ENCODE data around the gene CDC42EP1. TPM values are rescaled to one million over a fixed set of nuclear protein-coding genes. Genes with fewer than 3 reads are reported as not detected.

Gene CDC42EP1
- polyA plus RNA-seq, 1 donor from 2014 or later: 0.24 TPM

- Histone ChIP-seq H3F3A (ENCODE audit: insufficient read depth, low read length, poor library complexity, severe bottlenecking) (no peaks in the 10 kb centered on the region), H2AFZ (ENCODE audit: low read depth, low read length) (no peak overlapping the region), H4K20me1 (ENCODE audit: insufficient read depth) (no peaks in the 10 kb centered on the region), H3K9me3 (ENCODE audit: low read length) (no peaks in the 10 kb centered on the region), H3K4me2 (ENCODE audit: low read length) (no peak overlapping the region), H3K9ac (ENCODE audit: low read length) (no peak overlapping the region), H3K9me2 (ENCODE audit: insufficient read depth, low read length) (no peaks in the 10 kb centered on the region), H3K27me3 (ENCODE audit: insufficient read depth, low read depth, low read length) (peaks cover 17% of the 10 kb centered on the region), H3K79me2 (replicated peaks; ENCODE audit: insufficient read depth, low read length) (no peaks in the 10 kb centered on the region), H3K36me3 (ENCODE audit: insufficient read depth, low read length) (no peaks in the 10 kb centered on the region), H3K4me3 (ENCODE audit: low read length) (no peak overlapping the region), H3K27ac (ENCODE audit: low read length) (no peak overlapping the region)
- TF ChIP-seq TAF1 (IDR thresholded peaks at IDR 0.05; ENCODE audit: low read depth) (no peak), RAD21 (conservative IDR thresholded peaks at IDR 0.05) (no peak), POLR2AphosphoS5 (IDR thresholded peaks at IDR 0.05) (no peak), SMC3 (conservative IDR thresholded peaks at IDR 0.05; ENCODE audit: poor library complexity) (no peak), REST (IDR thresholded peaks at IDR 0.05; ENCODE audit: borderline replicate concordance) (no peak), EZH2 (IDR thresholded peaks at IDR 0.05; ENCODE audit: borderline replicate concordance, insufficient read depth, low read length, poor library complexity, severe bottlenecking) (no peak), MXI1 (conservative IDR thresholded peaks at IDR 0.05; ENCODE audit: poor library complexity, severe bottlenecking) (no peak), EP300 (conservative IDR thresholded peaks at IDR 0.05; ENCODE audit: poor library complexity, severe bottlenecking) (no peak), CTCF (IDR thresholded peaks at IDR 0.05; ENCODE audit: poor library complexity, severe bottlenecking) (no peak)
Measured at GRCh38 chr22:37514526-37515051, 45.7 kb upstream of the CDC42EP1 start.

GRCh38 chr22:37515901-37516300, 44.4 kb upstream of the CDC42EP1 start:
- no peaks in the 10 kb centered on the region for H3F3A ChIP-seq (ENCODE audit: insufficient read depth, low read length, poor library complexity, severe bottlenecking)
- no peaks in the 10 kb centered on the region for H3K36me3 ChIP-seq (ENCODE audit: insufficient read depth, low read length)
- H3K27ac ChIP-seq (ENCODE audit: low read length): no peak overlapping the region
- H3K9ac ChIP-seq (ENCODE audit: low read length): no peak overlapping the region
- no peak overlapping the region for H3K4me2 ChIP-seq (ENCODE audit: low read length)
- H3K79me2 ChIP-seq (replicated peaks; ENCODE audit: insufficient read depth, low read length): no peaks in the 10 kb centered on the region
- TF ChIP-seq TAF1 (IDR thresholded peaks at IDR 0.05; ENCODE audit: low read depth): no peak
- TF ChIP-seq REST (IDR thresholded peaks at IDR 0.05; ENCODE audit: borderline replicate concordance): no peak
- no peak for TF ChIP-seq CTCF (IDR thresholded peaks at IDR 0.05; ENCODE audit: poor library complexity, severe bottlenecking)
- TF ChIP-seq POLR2AphosphoS5 (IDR thresholded peaks at IDR 0.05): no peak
- no peak for TF ChIP-seq SMC3 (conservative IDR thresholded peaks at IDR 0.05; ENCODE audit: poor library complexity)
- TF ChIP-seq RAD21 (conservative IDR thresholded peaks at IDR 0.05): no peak
- TF ChIP-seq EP300 (conservative IDR thresholded peaks at IDR 0.05; ENCODE audit: poor library complexity, severe bottlenecking): no peak
- no peak for TF ChIP-seq EZH2 (IDR thresholded peaks at IDR 0.05; ENCODE audit: borderline replicate concordance, insufficient read depth, low read length, poor library complexity, severe bottlenecking)
- TF ChIP-seq MXI1 (conservative IDR thresholded peaks at IDR 0.05; ENCODE audit: poor library complexity, severe bottlenecking): no peak
- no peak overlapping the region for H2AFZ ChIP-seq (ENCODE audit: low read depth, low read length)
- H3K9me2 ChIP-seq (ENCODE audit: insufficient read depth, low read length): no peaks in the 10 kb centered on the region
- no peaks in the 10 kb centered on the region for H3K9me3 ChIP-seq (ENCODE audit: low read length)
- H3K27me3 ChIP-seq (ENCODE audit: insufficient read depth, low read depth, low read length): peaks cover 26% of the 10 kb centered on the region
- no peaks in the 10 kb centered on the region for H4K20me1 ChIP-seq (ENCODE audit: insufficient read depth)
- H3K4me3 ChIP-seq (ENCODE audit: low read length): no peak overlapping the region
